ENCODE data around the gene CHML. TPM values are rescaled to one million over a fixed set of nuclear protein-coding genes. Genes with fewer than 3 reads are reported as not detected.

The CHML gene
- total RNA-seq, 1 donor: 11.6 TPM

GRCh38 chr1:241639623-241640148, 483 bp downstream of the CHML start:
- H2AFZ ChIP-seq (ENCODE audit: low read length): peak overlapping the region; percentile 84
- peak overlapping the region; percentile 79 for H3K4me2 ChIP-seq (ENCODE audit: insufficient read depth, low read length)
- H4K20me1 ChIP-seq (ENCODE audit: insufficient read depth, low read length): no peaks in the 10 kb centered on the region
- DNase-seq (ENCODE audit: insufficient read length, low spot score, missing footprints): peak; percentile 73
- H3K4me3 ChIP-seq (ENCODE audit: insufficient read depth, low read length): peak overlapping the region; percentile 79
- H3K27me3 ChIP-seq (ENCODE audit: insufficient read depth, low read length): no peaks in the 10 kb centered on the region
- H3K79me2 ChIP-seq (ENCODE audit: insufficient read depth, low read length): peaks cover 14% of the 10 kb centered on the region
- H3K27ac ChIP-seq (ENCODE audit: low read depth, low read length): peak overlapping the region; percentile 44
- TF ChIP-seq CTCF (IDR thresholded peaks at IDR 0.05; ENCODE audit: extremely low read depth, low read depth, low read length): no peak
- H3K36me3 ChIP-seq (ENCODE audit: insufficient read depth, low read length): peaks cover 7% of the 10 kb centered on the region
- H3K4me1 ChIP-seq (ENCODE audit: insufficient read depth, low read length): peaks cover 11% of the 10 kb centered on the region
- no peaks in the 10 kb centered on the region for H3K9me3 ChIP-seq (ENCODE audit: low read depth, low read length)

GRCh38 chr1:241638909-241639622, 1.1 kb downstream of the CHML start:
- no peaks in the 10 kb centered on the region for H4K20me1 ChIP-seq (ENCODE audit: insufficient read depth, low read length)
- H3K9me3 ChIP-seq (ENCODE audit: low read depth, low read length): no peaks in the 10 kb centered on the region
- H3K4me1 ChIP-seq (ENCODE audit: insufficient read depth, low read length): peaks cover 11% of the 10 kb centered on the region
- peak overlapping the region; percentile 79 for H3K4me2 ChIP-seq (ENCODE audit: insufficient read depth, low read length)
- H3K27me3 ChIP-seq (ENCODE audit: insufficient read depth, low read length): no peaks in the 10 kb centered on the region
- peaks cover 14% of the 10 kb centered on the region for H3K79me2 ChIP-seq (ENCODE audit: insufficient read depth, low read length)
- peak overlapping the region; percentile 79 for H3K4me3 ChIP-seq (ENCODE audit: insufficient read depth, low read length)
- no peak overlapping the region for H3K27ac ChIP-seq (ENCODE audit: low read depth, low read length)
- TF ChIP-seq CTCF (IDR thresholded peaks at IDR 0.05; ENCODE audit: extremely low read depth, low read depth, low read length): no peak
- H2AFZ ChIP-seq (ENCODE audit: low read length): peak overlapping the region; percentile 67
- H3K36me3 ChIP-seq (ENCODE audit: insufficient read depth, low read length): peaks cover 7% of the 10 kb centered on the region
- peak; percentile 65 for DNase-seq (ENCODE audit: insufficient read length, low spot score, missing footprints)

GRCh38 chr1:241638099-241638682, 2.0 kb downstream of the CHML start:
- H3K79me2 ChIP-seq (ENCODE audit: insufficient read depth, low read length): peaks cover 14% of the 10 kb centered on the region
- H3K4me3 ChIP-seq (ENCODE audit: insufficient read depth, low read length): no peak overlapping the region
- no peak overlapping the region for H2AFZ ChIP-seq (ENCODE audit: low read length)
- peak; percentile 34 for DNase-seq (ENCODE audit: insufficient read length, low spot score, missing footprints)
- no peaks in the 10 kb centered on the region for H4K20me1 ChIP-seq (ENCODE audit: insufficient read depth, low read length)
- TF ChIP-seq CTCF (IDR thresholded peaks at IDR 0.05; ENCODE audit: extremely low read depth, low read depth, low read length): no peak
- H3K27me3 ChIP-seq (ENCODE audit: insufficient read depth, low read length): no peaks in the 10 kb centered on the region
- H3K9me3 ChIP-seq (ENCODE audit: low read depth, low read length): no peaks in the 10 kb centered on the region
- peaks cover 11% of the 10 kb centered on the region for H3K4me1 ChIP-seq (ENCODE audit: insufficient read depth, low read length)
- H3K36me3 ChIP-seq (ENCODE audit: insufficient read depth, low read length): peaks cover 7% of the 10 kb centered on the region
- H3K4me2 ChIP-seq (ENCODE audit: insufficient read depth, low read length): peak overlapping the region; percentile 79
- H3K27ac ChIP-seq (ENCODE audit: low read depth, low read length): no peak overlapping the region

GRCh38 chr1:241637604-241638003, 2.6 kb downstream of the CHML start:
- Histone ChIP-seq H3K27ac (ENCODE audit: low read depth, low read length) (no peak overlapping the region), H3K4me2 (ENCODE audit: insufficient read depth, low read length) (peak overlapping the region; percentile 35), H3K9me3 (ENCODE audit: low read depth, low read length) (no peaks in the 10 kb centered on the region), H2AFZ (ENCODE audit: low read length) (no peak overlapping the region), H3K4me1 (ENCODE audit: insufficient read depth, low read length) (peaks cover 11% of the 10 kb centered on the region), H3K27me3 (ENCODE audit: insufficient read depth, low read length) (no peaks in the 10 kb centered on the region), H3K4me3 (ENCODE audit: insufficient read depth, low read length) (no peak overlapping the region), H3K36me3 (ENCODE audit: insufficient read depth, low read length) (peaks cover 7% of the 10 kb centered on the region), H4K20me1 (ENCODE audit: insufficient read depth, low read length) (no peaks in the 10 kb centered on the region), H3K79me2 (ENCODE audit: insufficient read depth, low read length) (peaks cover 14% of the 10 kb centered on the region)
- no peak for TF ChIP-seq CTCF (IDR thresholded peaks at IDR 0.05; ENCODE audit: extremely low read depth, low read depth, low read length)
- no peak for DNase-seq (ENCODE audit: insufficient read length, low spot score, missing footprints)
